Lower lobe of right lung (tissue), 2 donors: Measurements from ENCODE around the gene SMIM13. TPM values are rescaled to one million over a fixed set of nuclear protein-coding genes. Genes with fewer than 3 reads are reported as not detected.

Source experiments
- ATAC-seq, 2 donors: fragments of 200-7000 bp; cut with Tn5 transposase; one replicate each; pipeline ENCODE4 v1.9.1; 2020 to 2022; ENCODE audit warnings: mild to moderate bottlenecking in 2 of 2, moderate library complexity in 2 of 2
- DNase-seq: peaks from one replicate; pipeline ENCODE4 v3.0.0-alpha.2; 2020
- H3K27ac ChIP-seq: fragments of 200-600 bp; one replicate; pipeline ENCODE4 v1.8.0; 2022
- H3K27me3 ChIP-seq: fragments of 200-600 bp; one replicate; pipeline ENCODE4 v1.8.0; 2022; ENCODE audit warnings: low read depth
- H3K36me3 ChIP-seq: fragments of 200-600 bp; one replicate; pipeline ENCODE4 v1.8.0; 2022; ENCODE audit warnings: mild to moderate bottlenecking
- H3K4me1 ChIP-seq: fragments of 200-600 bp; one replicate; pipeline ENCODE4 v1.8.0; 2022
- H3K4me3 ChIP-seq: fragments of 200-600 bp; one replicate; pipeline ENCODE4 v1.8.0; 2022; ENCODE audit warnings: mild to moderate bottlenecking
- H3K9me3 ChIP-seq: fragments of 200-600 bp; one replicate; pipeline ENCODE4 v1.8.0; 2022
- CTCF ChIP-seq: fragments of 200-600 bp; IDR thresholded peaks from one replicate; pipeline ENCODE4 v1.8.0; 2022; ENCODE audit warnings: antibody characterized with exemption, mild to moderate bottlenecking
- intact Hi-C: fragments of 100-400 bp; cut with DNase I; formaldehyde crosslinking; loops from one replicate; pipeline ENCODE4 v1.11.0; 2022
- total RNA-seq: library from RNA; stranded (reverse); fragmentation: NEBNext Ultra II Directional; extraction: Animal tissue kit (Norgen Biotek cat#: 25700); gene quantifications from one replicate; pipeline ENCODE4 v1.2.1, GENCODE V29; 2021
- donor health status: DM: no; HTN: yes; CAD: no; lungs with severe emphysema.

SMIM13 gene
- total RNA-seq, 1 donor from 2014 or later = 7.9 TPM

- H3K4me1 ChIP-seq = no peaks in the 10 kb centered on the region
- intact Hi-C loops = no loop called here
- TF ChIP-seq CTCF = no peak
- H3K36me3 ChIP-seq = no peaks in the 10 kb centered on the region
- H3K27ac ChIP-seq = no peak overlapping the region
- H3K9me3 ChIP-seq = no peaks in the 10 kb centered on the region
- no peak for DNase-seq
- ATAC-seq = no peak
- H3K4me3 ChIP-seq = no peak overlapping the region
- H3K27me3 ChIP-seq = no peaks in the 10 kb centered on the region
Measured at GRCh38 chr6:11152581-11152980, 58.9 kb downstream of the SMIM13 start.

GRCh38 chr6:11153447-11153846 is 59.8 kb downstream of the SMIM13 start:
- no peak for DNase-seq
- Histone ChIP-seq H3K9me3 (no peaks in the 10 kb centered on the region), H3K27me3 (no peaks in the 10 kb centered on the region), H3K4me3 (peak overlapping the region; percentile 43), H3K36me3 (no peaks in the 10 kb centered on the region), H3K4me1 (no peaks in the 10 kb centered on the region), H3K27ac (no peak overlapping the region)
- ATAC-seq = no peak
- intact Hi-C loops = no loop called here
- TF ChIP-seq CTCF = no peak

- Histone ChIP-seq H3K4me3 (no peak overlapping the region), H3K27ac (no peak overlapping the region), H3K9me3 (no peaks in the 10 kb centered on the region), H3K36me3 (no peaks in the 10 kb centered on the region), H3K27me3 (no peaks in the 10 kb centered on the region), H3K4me1 (no peaks in the 10 kb centered on the region)
- TF ChIP-seq CTCF = no peak
- DNase-seq (no peak), ATAC-seq (no peak)
- intact Hi-C loops = no loop called here
Measured at GRCh38 chr6:11155589-11155988, 62.0 kb downstream of the SMIM13 start.

- no peak overlapping the region for H3K4me3 ChIP-seq
- ATAC-seq (no peak), DNase-seq (no peak)
- H3K9me3 ChIP-seq = no peaks in the 10 kb centered on the region
- no peaks in the 10 kb centered on the region for H3K27me3 ChIP-seq
- no peak for TF ChIP-seq CTCF
- no peaks in the 10 kb centered on the region for H3K36me3 ChIP-seq
- intact Hi-C loops = no loop called here
- no peak overlapping the region for H3K27ac ChIP-seq
- H3K4me1 ChIP-seq = no peaks in the 10 kb centered on the region
Measured at GRCh38 chr6:11160199-11160598, 66.6 kb downstream of the SMIM13 start.

GRCh38 chr6:11161031-11161956 is 67.7 kb downstream of the SMIM13 start:
- intact Hi-C loops = no loop called here
- Histone ChIP-seq H3K4me3 (no peak overlapping the region), H3K27me3 (no peaks in the 10 kb centered on the region), H3K4me1 (no peaks in the 10 kb centered on the region), H3K9me3 (no peaks in the 10 kb centered on the region), H3K36me3 (no peaks in the 10 kb centered on the region), H3K27ac (no peak overlapping the region)
- ATAC-seq (no peak), DNase-seq (no peak)
- no peak for TF ChIP-seq CTCF
